ENCODE measurements around the gene ARL5A. TPM values are rescaled to one million over a fixed set of nuclear protein-coding genes. Genes with fewer than 3 reads are reported as not detected.

ARL5A gene
- total RNA-seq, 2 experiments from 2014 or later: 78.1 to 91.4 TPM

GRCh38 chr2:151753540-151753939 lies 74.7 kb downstream of the ARL5A start:
- H3K9me3 ChIP-seq (ENCODE audit: low read length): no peaks in the 10 kb centered on the region
- H4K20me1 ChIP-seq (ENCODE audit: insufficient read depth, low read length): no peaks in the 10 kb centered on the region
- ChIA-PET POLR2A (interaction anchor here (1.3 to 1.7 kb wide), 2 partner anchors 11 to 13 kb away, joined by 3 to 4 read pairs; no protein-coding TSS in a partner anchor), CTCF (ENCODE audit: unreplicated experiment) (no interaction called here)
- no peak overlapping the region for H3K4me2 ChIP-seq (ENCODE audit: low read length)
- H3K79me2 ChIP-seq (ENCODE audit: insufficient read depth, low read depth, low read length): no peaks in the 10 kb centered on the region
- H3K27ac ChIP-seq (ENCODE audit: low read depth, low read length, poor library complexity, severe bottlenecking): no peak overlapping the region
- intact Hi-C loops (cut with micrococcal nuclease; ENCODE audit: unreplicated experiment): no loop called here
- no peak for DNase-seq (ENCODE audit: low spot score)
- H3K36me3 ChIP-seq (ENCODE audit: insufficient read depth, low read length): no peaks in the 10 kb centered on the region
- no peak overlapping the region for H3K4me3 ChIP-seq (ENCODE audit: low read depth, low read length, poor library complexity, severe bottlenecking)
- H2AFZ ChIP-seq (ENCODE audit: low read length): no peak overlapping the region
- no TSS peak for BruUV-seq (replicated peaks)
- H3K4me1 ChIP-seq (ENCODE audit: insufficient read depth, low read length, poor library complexity, severe bottlenecking): no peaks in the 10 kb centered on the region
- TF ChIP-seq CTCF (conservative IDR thresholded peaks at IDR 0.05; ENCODE audit: low read length) (no peak), EZH2phosphoT487 (IDR thresholded peaks at IDR 0.05; ENCODE audit: borderline replicate concordance, low read depth, low read length) (no peak)
- H3K9me2 ChIP-seq (ENCODE audit: insufficient read depth, low read length): no peaks in the 10 kb centered on the region

Other genes starting within 250 kb of the ARL5A start
- gene NEB, start 93.9 kb downstream of the ARL5A start, total RNA-seq (2014; rRNA removed; shearing (Covaris generic)): 0.33 and 0.38 TPM in 2 replicates
- 0.04 and 0.30 TPM in 2 replicates for gene NEB, start 93.9 kb downstream of the ARL5A start, total RNA-seq (2022)